Gastrocnemius medialis (tissue), 4 donors: ENCODE results near the gene LILRB2.
"Not testable (repeated sequence)": the region's sequence is repeated elsewhere in the genome, so short reads cannot be mapped to it uniquely, and the experiment has no call there.

Experiments used
- POLR2A ChIP-seq, 2 donors: fragments of 450-650 bp; IDR thresholded peaks; one replicate each; pipeline ENCODE4 v1.6.1; 2017; ENCODE audit warnings: antibody characterized with exemption in 2 of 2, mild to moderate bottlenecking in 2 of 2, moderate library complexity in 2 of 2
- TF ChIP-seq, protein P1 (sequence below), 5 experiments: fragments of 450-650 bp in 3 of 5; fragments of 200-600 bp in 2 of 5; sonication (generic) in 2 of 5; IDR thresholded peaks in 4 of 5; conservative IDR thresholded peaks in 1 of 5; 1 replicate in 4 of 5; 2 replicates in 1 of 5; pipeline ENCODE4 v1.5.1; 2016 to 2019; ENCODE audit warnings: antibody characterized with exemption in 5 of 5, mild to moderate bottlenecking in 3 of 5, moderate library complexity in 3 of 5

DNA sequence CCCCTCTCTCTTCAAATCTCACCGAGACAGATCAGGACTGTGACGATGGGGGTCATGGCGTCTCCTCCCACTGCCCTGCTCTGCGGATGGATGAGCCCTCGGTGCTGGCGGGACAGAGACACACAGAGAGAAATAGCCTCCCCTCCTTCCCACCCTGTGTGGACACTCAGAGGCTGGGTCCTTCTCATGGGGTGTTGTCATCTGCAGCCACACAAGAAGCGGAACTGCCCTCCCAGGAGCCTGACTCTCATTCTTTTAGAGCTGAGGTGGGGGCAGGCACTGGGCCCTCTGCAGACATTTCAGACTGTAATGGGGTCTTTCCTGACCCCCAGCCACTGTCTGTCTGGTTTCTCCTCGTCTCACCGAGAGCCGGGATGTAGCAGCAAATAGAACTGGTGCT is 469 bp downstream of the LILRB2 start:
- TF ChIP-seq, protein P1, sequence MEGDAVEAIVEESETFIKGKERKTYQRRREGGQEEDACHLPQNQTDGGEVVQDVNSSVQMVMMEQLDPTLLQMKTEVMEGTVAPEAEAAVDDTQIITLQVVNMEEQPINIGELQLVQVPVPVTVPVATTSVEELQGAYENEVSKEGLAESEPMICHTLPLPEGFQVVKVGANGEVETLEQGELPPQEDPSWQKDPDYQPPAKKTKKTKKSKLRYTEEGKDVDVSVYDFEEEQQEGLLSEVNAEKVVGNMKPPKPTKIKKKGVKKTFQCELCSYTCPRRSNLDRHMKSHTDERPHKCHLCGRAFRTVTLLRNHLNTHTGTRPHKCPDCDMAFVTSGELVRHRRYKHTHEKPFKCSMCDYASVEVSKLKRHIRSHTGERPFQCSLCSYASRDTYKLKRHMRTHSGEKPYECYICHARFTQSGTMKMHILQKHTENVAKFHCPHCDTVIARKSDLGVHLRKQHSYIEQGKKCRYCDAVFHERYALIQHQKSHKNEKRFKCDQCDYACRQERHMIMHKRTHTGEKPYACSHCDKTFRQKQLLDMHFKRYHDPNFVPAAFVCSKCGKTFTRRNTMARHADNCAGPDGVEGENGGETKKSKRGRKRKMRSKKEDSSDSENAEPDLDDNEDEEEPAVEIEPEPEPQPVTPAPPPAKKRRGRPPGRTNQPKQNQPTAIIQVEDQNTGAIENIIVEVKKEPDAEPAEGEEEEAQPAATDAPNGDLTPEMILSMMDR (IDR thresholded peaks at IDR 0.05 in 4 of 5, conservative IDR thresholded peaks at IDR 0.05 in 1 of 5), result not testable (repeated sequence)
- not testable (repeated sequence) for TF ChIP-seq POLR2A (IDR thresholded peaks at IDR 0.05)
